AG04449 (cell line): ENCODE measurements around the gene PTPRG.

Source experiments
- CTCF ChIA-PET: fragments of 350-600 bp; formaldehyde crosslinking; extraction: SDS; loops from one replicate; lab custom pipeline; 2021; ENCODE audit warnings: antibody characterized with exemption; lab: Yijun Ruan, JAX
- POLR2A ChIA-PET: fragments of 400-600, 350-600 bp; formaldehyde crosslinking; extraction: SDS; loops from one replicate; lab custom pipeline; 2020; ENCODE audit warnings: antibody characterized with exemption, inconsistent platforms; lab: Yijun Ruan, JAX
- DNase-seq: peaks from one replicate; pipeline ENCODE4 v3.0.0-alpha.2; 2010; ENCODE audit warnings: low read depth, low spot score
- H3K4me3 ChIP-seq: 2 replicates; pipeline ENCODE4 v1.5.1; 2011; ENCODE audit warnings: low read depth, mild to moderate bottlenecking, control low read depth, low read length
- CTCF ChIP-seq: IDR thresholded peaks from one replicate; pipeline ENCODE4 v1.5.1; 2011; ENCODE audit warnings: mild to moderate bottlenecking, moderate library complexity, low read length, control low read depth, inconsistent platforms; ENCODE audit not compliant: insufficient read depth; ENCODE audit errors: missing control alignments

The PTPRG gene

GRCh38 chr3:61591300-61591699 lies 29.9 kb downstream of the PTPRG start:
- DNase-seq = no peak
- H3K4me3 ChIP-seq = no peak overlapping the region
- CTCF ChIA-PET = interaction anchor here (1.8 kb wide), 1 partner anchor 27 kb away, joined by 6 read pairs; no protein-coding TSS in a partner anchor
- no peak for TF ChIP-seq CTCF
- POLR2A ChIA-PET = no interaction called here

- DNase-seq = no peak
- no peak overlapping the region for H3K4me3 ChIP-seq
- ChIA-PET CTCF (interaction anchor here (1.0 to 2.0 kb wide), 3 partner anchors 9 to 10 kb away, joined by 4 to 5 read pairs (median 5); no protein-coding TSS in a partner anchor), POLR2A (no interaction called here)
- TF ChIP-seq CTCF = no peak
Measured at GRCh38 chr3:61593446-61594029, 32.2 kb downstream of the PTPRG start.

GRCh38 chr3:61594144-61594963 lies 33.0 kb downstream of the PTPRG start:
- POLR2A ChIA-PET = no interaction called here
- no peak for TF ChIP-seq CTCF
- CTCF ChIA-PET = interaction anchor here (2.0 kb wide), 1 partner anchor 11 kb away, joined by 5 read pairs; no protein-coding TSS in a partner anchor
- H3K4me3 ChIP-seq = no peak overlapping the region
- no peak for DNase-seq

- TF ChIP-seq CTCF = no peak
- POLR2A ChIA-PET = no interaction called here
- no peak for DNase-seq
- H3K4me3 ChIP-seq = no peak overlapping the region
- CTCF ChIA-PET = no interaction called here
Measured at GRCh38 chr3:61594964-61595285, 33.6 kb downstream of the PTPRG start.

- no peak overlapping the region for H3K4me3 ChIP-seq
- no peak for DNase-seq
- ChIA-PET POLR2A (no interaction called here), CTCF (no interaction called here)
- TF ChIP-seq CTCF = no peak
Measured at GRCh38 chr3:61595288-61595687, 33.9 kb downstream of the PTPRG start.

- DNase-seq = no peak
- no peak for TF ChIP-seq CTCF
- no peak overlapping the region for H3K4me3 ChIP-seq
- ChIA-PET POLR2A (no interaction called here), CTCF (no interaction called here)
Measured at GRCh38 chr3:61595826-61596225, 34.5 kb downstream of the PTPRG start.
